GM19328 (cell line): ENCODE data around the gene MTMR3.
"Not testable (repeated sequence)": the region's sequence is repeated elsewhere in the genome, so short reads cannot be mapped to it uniquely, and the experiment has no call there.

Experiments
- ATAC-seq: cut with Tn5 transposase; IDR thresholded peaks from one replicate; pipeline ENCODE4 v1.9.1; 2021; ENCODE audit warnings: mild to moderate bottlenecking, moderate library complexity; ENCODE audit not compliant: unreplicated experiment

The MTMR3 gene

DNA sequence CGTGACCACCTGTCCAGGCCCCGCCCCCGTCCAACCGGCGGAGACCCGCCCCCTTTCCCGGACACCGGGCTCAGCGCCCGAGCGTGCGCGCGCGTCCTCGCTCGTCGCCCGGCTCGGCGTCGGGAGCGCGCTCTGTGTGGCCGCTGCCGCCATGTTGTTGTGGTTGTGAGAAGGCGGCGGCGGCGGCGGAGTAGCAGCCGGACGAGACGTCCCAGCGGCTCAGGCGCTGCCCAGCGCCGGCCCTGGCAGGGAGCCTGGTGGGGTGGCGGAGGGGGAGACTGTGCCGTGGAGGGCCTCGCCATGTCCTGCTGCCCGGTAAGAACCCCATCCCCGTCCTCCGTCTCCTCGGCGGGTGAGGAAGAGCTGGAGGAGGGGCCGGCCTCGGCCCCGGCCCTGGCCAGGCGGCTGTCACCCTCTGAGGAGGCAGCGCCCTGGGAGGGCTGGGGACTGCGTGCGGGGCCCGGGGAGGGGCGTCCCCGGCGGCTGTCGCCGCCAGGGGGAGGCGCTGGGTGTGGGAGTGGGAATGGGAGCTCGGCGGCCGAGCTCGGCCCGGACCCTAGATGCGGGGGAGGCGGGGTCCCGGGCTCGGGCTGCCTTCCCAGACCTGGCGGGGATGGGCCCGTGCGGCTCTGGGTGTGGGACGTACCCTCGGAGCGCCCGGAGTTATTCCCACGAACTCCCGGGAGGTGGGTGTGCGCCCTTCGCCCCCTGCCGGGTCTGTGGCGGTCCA, at the start of gene MTMR3:
TSS of gene MTMR3 (plus strand) at position 130 of the 730 bp plus-strand sequence. CDS start 87,886 bp downstream, outside the sequence.
- peak; percentile 61 for ATAC-seq

DNA sequence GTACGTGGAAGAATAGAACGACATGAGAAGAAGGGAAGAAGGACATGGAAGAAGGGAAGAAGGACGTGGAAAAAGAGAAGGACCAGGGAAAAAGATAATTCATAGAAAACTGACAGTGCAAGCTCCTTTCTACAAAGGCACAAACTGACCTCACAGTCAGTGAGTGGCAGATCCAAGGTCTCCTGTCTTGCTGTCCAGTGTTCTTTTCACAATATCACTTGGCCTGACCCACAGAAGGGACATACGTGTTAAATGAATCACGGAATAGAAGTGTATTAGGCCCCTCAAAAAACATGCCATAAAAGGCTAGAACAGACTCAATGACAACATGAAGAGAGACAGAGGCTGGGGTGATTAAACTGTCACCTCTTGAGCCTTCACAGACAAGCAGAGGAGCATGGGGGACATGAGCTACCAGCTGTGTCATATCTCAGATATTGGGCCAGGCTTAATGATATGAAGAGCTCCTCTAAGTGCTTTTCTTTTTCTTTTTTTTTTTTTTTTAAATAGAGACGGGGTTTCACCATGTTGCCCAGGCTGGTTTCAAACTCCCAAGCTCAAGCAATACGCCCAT, 49.5 kb upstream of the MTMR3 start:
- ATAC-seq, result no peak

DNA sequence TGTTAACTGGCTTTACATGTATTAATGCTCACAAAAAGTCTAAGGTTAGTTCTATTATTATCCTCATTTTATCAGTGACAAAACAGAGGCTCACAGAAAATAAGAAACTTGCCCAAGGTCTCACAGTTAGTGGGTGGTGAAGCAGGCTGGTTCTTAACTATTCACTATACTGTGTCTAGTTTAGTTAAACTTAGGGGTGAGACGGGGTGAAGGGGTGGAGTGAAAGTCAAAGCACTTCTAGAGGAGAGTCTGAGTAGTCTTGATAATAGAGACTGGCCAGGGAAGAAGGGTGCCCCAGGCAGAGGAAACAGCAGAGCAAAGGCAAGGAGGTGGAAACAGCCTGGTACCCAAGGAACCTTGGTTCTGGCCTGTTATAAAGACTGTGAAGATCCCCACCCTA, 48.9 kb upstream of the MTMR3 start:
- no peak for ATAC-seq

DNA sequence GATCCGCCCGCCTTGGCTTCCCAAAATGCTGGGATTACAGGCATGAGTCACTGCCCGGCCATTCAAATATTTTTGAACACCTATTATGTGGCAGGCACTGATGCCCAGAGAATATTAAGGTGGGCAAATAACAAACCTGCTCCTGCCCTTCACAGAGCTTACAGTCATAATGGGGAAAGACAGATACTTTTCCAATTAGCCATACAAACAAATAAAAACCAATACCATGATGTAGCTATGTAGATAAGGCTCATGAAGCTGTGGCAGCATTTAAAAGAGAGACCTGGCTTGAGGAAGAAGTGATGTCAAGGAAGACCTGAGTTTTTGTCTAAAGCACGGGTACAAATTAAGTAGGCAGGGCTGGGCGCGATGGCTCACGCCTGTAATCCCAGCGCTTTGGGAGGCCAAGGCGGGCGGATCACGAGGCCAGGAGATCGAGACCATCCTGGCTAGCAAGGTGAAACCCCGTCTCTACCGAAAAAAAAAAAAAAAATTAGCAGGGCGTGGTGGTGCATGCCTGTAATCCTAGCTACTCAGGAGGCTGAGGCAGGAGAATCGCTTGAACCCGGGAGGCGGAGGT, 46.1 kb upstream of the MTMR3 start:
- not testable (repeated sequence) for ATAC-seq

DNA sequence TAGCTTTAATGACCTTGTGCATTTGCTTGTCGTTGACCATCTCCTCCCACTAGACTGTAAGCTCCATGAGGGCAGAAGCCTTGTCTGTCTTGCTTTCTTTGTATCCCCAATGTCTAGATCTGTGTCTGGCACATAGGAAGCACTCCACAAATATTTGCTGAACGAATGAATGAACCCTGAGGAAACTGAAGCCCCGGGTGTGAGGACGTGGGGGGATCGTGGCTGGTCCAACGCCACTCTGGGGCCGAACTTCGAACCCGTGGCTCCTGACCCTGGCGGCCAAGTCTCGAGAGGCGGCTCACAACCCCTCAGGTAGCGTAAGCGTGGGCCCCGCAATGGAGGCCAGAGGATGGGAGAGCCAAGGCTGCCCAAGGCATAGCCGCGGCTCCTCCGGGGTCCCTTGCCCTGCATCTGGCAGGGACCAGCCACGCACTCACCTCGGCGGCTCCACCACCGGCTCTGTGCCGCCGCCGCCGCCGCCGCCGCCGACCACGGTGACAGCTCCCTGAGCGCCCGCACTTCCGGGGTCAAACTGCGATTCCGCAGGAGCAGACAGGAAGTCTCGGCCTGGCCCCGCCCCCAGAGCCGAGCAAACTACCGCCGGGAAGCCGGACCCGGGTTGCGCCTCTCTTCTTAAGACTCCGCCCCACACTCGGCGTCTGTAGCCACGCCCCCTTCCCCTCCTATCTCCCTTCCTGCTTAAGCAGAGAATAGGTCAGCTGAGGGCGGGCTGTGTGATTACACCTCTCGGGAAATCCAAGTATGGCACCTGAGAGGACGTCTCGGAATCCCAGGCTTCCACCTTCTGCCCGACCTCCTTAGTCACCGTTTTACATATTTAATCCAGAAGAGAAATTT, 45.0 kb upstream of the MTMR3 start, which contains the start of gene ASCC2:
TSS of gene ASCC2 (minus strand) at position 534 of the 858 bp plus-strand sequence. CDS start 5,949 bp downstream, outside the sequence.
- peak; percentile 98 for ATAC-seq

DNA sequence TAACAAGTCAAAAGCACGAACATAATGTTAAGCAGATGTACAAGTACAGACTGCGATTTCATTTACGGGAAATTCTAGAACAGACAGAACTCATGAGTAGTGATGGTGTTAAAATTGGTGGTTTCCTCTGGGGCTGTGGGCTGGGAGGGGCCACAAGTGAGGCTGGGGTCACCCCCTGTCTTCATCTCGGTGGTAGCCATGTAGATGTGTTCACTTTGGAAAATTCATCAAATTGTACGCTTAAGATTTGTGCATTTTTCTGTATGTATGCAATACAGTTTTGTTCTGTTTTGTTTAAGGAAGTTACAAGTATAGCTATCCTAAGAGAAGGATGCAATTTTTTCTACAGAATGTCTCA, 44.4 kb upstream of the MTMR3 start:
- no peak for ATAC-seq

DNA sequence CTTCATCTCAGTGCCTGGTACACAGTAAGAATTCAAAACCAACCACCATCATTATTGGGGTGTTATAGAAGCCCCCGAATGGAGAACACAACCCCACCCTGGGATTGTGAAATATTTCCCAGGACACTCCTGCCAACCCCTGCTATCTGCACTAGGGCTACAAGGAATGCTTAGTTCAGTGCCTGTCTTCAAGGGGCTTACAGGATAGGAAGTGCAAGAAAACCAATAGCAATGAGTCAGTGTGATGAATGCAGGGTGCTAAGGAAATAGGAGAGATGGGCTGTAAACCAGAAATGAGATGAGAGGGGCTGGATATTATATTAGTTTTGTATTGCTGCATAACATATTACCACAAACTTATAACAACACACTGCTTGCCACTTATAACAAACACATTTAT, 43.9 kb upstream of the MTMR3 start:
- no peak for ATAC-seq

DNA sequence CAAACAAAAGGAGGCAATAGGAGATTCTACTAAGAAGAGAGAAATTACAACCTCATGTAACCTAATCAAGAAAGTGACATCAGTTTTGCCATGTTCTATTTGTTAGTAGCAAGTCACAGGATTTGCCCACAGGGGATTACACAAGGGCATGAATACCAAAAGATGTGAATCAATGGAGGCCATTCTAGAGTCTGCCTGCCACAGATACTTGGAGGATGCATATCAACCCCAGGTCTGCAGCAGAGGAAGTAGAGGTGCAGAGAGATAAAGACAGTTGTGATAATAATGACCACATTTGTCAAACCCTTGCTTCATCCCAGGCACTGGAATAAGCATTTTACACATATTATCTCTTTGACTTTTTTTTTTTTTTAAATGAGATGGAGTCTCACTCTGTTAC, 42.5 kb upstream of the MTMR3 start:
- no peak for ATAC-seq

DNA sequence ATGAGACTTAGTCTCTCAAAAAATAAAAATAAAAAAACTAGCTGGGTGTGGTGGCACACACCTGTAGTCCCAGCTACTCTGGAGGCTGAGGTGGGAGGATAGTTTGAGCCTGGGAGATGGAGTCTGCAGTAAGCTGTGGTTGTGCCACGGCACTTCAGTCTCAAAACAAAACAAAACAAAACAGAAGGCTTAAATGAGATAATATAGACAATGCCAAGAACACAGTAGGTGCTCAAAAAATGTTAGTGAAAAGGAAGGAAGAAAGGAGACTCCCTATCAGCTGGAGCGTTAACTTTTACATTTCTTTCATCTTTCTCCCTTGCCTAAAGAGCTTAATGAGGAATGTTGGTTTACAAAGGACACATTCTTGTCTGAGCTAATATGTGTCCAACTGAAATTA, 40.8 kb upstream of the MTMR3 start:
- no peak for ATAC-seq

DNA sequence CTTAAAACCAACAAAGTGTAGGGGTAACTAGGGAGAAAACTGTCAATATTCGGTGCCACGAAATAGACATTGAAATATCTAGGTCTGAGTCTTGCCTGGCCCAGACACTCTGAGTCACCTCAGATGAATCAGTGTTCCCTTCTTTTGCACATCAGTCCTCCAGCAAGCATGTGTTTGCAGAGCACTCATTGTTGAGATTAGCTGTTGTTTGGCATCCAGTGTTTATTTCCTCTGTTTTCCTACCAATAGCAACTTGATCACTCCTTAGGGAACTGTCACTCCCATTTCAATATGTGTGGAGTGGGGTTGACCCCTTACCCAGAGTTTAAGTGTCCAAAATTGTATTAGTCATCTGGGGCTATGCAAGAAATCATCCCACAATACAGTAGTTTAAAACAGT, 40.2 kb upstream of the MTMR3 start:
- ATAC-seq, result no peak

DNA sequence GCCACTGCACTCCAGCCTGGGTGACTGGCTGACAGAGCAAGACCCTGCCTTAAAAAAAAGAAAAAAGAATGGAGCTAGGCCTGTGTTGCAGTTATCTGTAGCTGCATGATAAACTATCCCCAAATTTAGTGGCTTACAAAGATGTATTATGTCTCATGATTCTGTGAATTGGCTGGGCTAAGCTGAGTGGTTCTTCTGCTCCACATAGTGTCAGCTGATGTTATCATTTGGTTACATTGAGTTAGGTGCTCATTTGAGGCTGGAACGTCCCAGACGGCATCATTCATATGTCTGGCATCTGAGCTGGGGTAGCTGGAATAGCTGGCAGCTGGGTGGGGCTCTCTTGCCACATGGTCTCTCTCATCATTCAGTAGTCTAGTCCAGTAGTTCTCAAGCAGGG, 36.7 kb upstream of the MTMR3 start:
- no peak for ATAC-seq

DNA sequence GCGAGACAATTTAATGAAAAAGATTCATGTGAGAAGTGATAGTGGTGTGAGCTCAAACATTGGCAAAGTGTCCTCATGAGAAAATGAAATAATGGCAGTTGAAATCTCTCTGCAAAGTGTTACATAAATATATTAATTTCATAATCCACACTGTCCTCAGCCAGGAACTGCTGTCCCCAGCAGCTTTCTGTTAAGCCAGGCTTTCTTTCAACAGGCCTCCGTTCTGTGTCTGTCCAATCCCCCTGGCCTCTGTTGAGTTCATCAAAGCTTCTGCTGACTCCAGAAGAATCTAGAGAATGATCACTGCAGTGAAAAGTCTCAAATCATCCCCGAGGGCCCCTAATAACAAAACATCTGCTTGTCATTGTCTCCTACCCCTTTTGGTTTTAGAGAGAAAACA, 34.9 kb upstream of the MTMR3 start:
- ATAC-seq, result no peak

DNA sequence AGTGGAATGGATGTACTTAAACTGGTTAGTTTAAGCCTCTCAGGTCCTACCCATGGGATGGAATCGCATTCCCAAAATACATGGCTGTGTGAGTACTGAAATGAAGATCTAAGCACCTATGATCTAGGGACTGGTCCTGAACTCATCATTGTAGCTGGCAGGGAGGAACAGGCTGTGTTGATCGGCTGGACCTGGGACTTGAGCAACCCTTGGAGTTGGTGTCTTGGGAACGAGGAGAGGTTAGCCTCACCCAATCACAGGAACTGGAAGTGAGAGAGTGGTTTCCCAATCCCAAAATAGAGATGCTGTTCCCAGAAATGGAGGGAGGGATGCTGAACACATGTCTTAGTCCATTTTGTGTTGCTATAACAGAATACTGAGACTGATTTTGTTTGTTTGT, 28.5 kb upstream of the MTMR3 start:
- ATAC-seq, result no peak

DNA sequence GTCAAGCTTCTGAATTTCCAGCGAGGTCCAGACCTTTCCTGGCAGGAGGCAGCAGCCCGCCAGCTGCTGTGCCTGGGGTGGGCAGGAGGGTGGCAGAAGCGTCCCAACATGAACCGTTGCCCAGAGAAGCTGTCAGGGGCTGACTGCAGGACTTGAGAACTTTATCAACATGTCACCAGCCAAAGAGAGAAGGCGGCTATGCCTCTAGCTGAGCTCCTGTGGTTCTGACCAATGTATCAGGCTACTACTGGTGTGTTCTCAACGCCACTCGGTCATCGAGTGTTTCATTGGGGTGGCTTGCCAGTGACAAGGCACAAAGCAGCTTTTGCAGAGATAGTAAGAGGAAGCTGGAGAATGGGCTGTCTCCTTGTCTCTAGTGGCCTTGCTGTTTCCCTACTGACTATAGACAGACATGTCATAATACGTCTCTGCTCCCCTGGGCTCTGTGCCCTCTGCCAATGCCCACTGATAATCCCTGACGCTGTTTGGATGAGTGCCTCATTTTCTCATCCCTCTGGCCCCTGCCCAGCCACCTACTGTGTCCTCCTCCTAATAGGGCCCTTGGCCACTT, 27.3 kb upstream of the MTMR3 start:
- no peak for ATAC-seq

DNA sequence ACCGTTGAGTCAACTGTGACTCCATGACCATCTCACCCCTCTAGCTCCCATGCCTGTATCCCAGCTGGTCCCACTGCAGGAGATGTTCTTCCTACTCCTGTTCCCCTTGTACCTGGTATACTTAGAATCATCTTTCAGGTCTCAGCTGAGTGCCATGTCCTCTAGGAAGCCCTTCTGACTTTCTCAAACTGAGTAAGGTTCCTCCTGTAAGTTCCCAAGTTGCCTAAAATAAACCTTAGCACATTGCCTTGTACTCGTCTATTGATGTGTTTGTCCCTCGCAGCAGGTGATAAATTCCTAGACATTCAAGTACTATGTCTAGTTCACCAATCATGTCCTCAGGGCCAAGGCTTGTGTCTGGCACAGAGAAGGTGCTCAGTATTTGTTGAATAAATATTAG, 26.5 kb upstream of the MTMR3 start:
- no peak for ATAC-seq

DNA sequence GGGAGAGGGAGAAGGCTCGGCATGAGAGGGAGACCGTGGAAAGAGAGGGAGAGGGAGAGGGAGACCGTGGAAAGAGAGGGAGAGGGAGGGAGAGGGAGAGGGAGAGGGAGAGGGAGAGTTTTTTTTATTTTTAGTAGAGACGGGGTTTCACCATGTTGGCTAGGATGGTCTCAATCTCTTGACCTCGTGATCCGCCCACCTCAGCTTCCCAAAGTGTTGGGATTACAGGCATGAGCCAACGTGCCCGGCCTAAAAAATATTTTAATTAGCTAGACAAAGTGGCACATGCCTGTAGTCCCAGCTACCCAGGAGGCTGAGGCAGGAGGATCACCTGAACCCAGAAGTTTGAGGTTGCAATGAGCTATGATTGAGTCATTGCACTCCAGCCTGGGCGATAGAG, 23.9 kb upstream of the MTMR3 start:
- not testable (repeated sequence) for ATAC-seq

DNA sequence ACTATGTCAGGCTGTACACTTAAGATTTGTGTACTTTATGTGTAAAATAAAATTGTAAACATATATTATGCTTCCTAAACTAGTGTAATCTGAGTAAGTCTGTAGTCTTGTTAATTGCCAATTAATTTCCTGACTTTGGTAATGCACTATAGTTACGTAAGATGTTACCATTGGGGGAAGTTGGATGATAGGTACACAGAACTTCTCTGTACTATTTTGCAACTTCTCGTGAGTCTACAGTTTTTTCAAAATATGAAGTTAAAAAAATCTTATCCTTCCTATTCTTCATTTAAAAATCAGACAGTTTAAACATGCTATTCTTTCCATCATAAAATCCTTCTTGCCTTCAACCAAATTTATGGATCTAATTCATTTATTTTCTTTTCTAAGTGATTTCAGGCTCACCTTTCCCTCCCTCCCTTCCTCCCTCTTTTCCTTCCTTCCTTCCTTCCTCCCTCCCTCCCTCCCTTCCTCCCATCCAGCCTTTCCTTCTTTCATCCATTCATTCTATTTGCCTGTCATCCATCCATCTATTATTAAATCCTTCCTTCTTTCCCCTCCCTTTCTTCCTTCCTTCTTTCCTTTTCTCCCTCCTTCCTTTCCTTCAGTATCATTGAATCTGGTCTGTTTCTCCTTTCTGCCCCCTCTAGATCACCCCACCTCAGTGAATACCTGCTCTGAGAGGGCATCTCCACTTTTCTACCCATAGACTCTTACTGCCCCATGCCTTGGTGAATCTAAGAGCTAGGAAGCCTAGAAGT, 22.8 kb upstream of the MTMR3 start:
- no peak for ATAC-seq

DNA sequence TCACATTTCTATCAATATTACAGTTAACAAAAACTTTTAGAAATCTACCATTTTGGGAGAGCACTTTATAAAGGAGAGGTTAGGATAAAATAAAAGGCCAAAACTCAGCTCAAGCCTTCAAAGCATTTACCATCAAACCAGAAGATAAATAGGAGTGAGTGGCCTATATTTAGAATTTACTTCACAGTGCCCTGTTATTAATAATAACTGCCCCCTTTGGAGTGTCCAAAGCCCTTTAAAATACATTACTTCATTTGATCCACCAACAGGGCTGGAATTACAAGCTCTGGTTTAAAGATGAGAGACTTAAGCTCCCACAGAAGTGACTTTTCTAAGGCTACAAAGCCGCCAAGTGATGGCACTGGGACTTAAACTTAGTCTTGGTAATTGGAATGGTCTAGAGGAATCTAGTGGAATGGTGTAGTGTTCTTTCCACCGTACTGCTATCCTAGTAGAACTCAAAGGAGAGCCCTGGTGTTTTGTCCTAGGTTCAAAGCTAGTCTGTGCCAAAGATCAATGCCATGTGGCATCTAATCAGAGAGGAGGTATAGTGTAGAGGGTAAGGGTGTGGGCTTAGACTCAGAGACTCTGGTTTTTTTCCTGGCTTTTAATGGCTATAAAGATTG, 21.2 kb upstream of the MTMR3 start:
- no peak for ATAC-seq

DNA sequence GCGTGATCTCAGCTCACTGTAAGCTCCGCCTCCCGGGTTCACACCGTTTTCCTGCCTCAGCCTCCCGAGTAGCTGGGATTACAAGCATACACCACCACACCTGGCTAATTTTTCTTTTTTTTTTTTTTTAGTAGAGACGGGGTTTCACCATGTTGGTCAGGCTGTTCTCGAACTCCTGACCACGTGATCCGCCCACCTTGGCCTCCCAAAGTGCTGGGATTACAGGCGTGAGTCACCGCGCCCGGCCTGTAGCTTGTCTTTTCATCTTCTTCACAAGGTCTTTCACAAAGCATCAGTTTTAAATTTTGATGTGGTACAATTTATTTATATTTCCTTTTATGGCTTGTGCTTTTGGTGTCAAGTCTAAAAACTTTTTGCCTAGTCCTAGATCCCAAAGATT, 17.4 kb upstream of the MTMR3 start:
- not testable (repeated sequence) for ATAC-seq

DNA sequence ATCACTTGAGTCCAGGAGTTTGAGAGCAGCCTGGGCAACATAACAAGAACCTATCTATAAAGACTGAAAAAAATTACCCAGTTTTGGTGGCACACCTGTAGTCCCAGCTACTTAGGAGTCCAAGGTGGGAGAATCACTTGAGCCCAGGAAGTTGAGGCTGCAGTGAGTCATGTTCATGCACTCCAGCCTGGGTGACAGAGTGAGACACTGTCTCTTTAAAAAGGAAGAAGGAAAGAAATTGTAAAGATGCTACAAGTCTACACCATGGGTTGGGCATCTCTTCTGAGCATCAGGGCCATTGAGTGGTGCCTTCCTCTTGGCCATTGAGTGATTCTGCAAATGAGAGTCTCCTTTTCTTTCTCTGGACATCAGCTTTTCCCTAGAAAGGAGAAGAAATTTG, 15.7 kb upstream of the MTMR3 start:
- ATAC-seq, result no peak
